Vagina (tissue), 2 donors: ENCODE data around the gene SLC1A4. TPM values are rescaled to one million over a fixed set of nuclear protein-coding genes. Genes with fewer than 3 reads are reported as not detected.

Source experiments
- DNase-seq, 2 donors: peaks; one replicate each; pipeline ENCODE4 v3.0.0-alpha.2; 2017; ENCODE audit errors: extremely low spot score in 2 of 2
- H3K27ac ChIP-seq: fragments of 200-600 bp; sonication (generic); one replicate; pipeline ENCODE4 v1.5.1; 2019
- H3K27me3 ChIP-seq: fragments of 200-600 bp; sonication (generic); one replicate; pipeline ENCODE4 v1.5.1; 2019
- H3K36me3 ChIP-seq, 2 donors: fragments of 200-600 bp; sonication (generic); one replicate each; pipeline ENCODE4 v1.5.1; 2017 to 2019
- H3K4me1 ChIP-seq: fragments of 200-600 bp; sonication (generic); one replicate; pipeline ENCODE4 v1.5.1; 2019
- H3K4me3 ChIP-seq, 2 donors: fragments of 200-600 bp; sonication (generic); 1 replicate in 1 of 2; 2 replicates in 1 of 2; pipeline ENCODE4 v1.5.1; 2016 to 2019
- H3K9me3 ChIP-seq: fragments of 200-600 bp; sonication (generic); one replicate; pipeline ENCODE4 v1.5.1; 2019
- POLR2A ChIP-seq, 2 donors: fragments of 450-650 bp; IDR thresholded peaks; one replicate each; pipeline ENCODE4 v1.6.1; 2017; ENCODE audit warnings: antibody characterized with exemption in 2 of 2, mild to moderate bottlenecking in 2 of 2, moderate library complexity in 2 of 2
- POLR2AphosphoS5 ChIP-seq, 2 donors: sonication (generic); formaldehyde crosslinking; IDR thresholded peaks; one replicate each; pipeline ENCODE4 v1.9.0; 2017; ENCODE audit warnings: antibody characterized with exemption in 2 of 2, mild to moderate bottlenecking in 2 of 2, low read depth in 1 of 2; ENCODE audit not compliant: insufficient read depth in 1 of 2
- intact Hi-C: fragments of 100-400 bp; cut with DNase I; formaldehyde crosslinking; loops from one replicate; pipeline ENCODE4 v1.15.1; 2023
- small RNA-seq: library from RNA; depleted of rRNA; stranded (forward); fragments of <200 nt; gene quantifications from one replicate; pipeline ENCODE3, GENCODE V24; 2016
- total RNA-seq: library from RNA; depleted of rRNA; stranded (reverse); fragments of >200 nt; gene quantifications from one replicate; pipeline ENCODE4 v1.2.3, GENCODE V29; 2016
- TF ChIP-seq, protein P1 (sequence below), 3 experiments: fragments of 450-650 bp in 2 of 3; fragments of 200-600 bp in 1 of 3; sonication (generic) in 1 of 3; IDR thresholded peaks; one replicate each; pipeline ENCODE4 v1.5.1; 2017 to 2019; ENCODE audit warnings: antibody characterized with exemption in 3 of 3, mild to moderate bottlenecking in 2 of 3, moderate library complexity in 2 of 3

Gene SLC1A4
- total RNA-seq, 1 donor from 2014 or later, result 11.5 TPM

DNA sequence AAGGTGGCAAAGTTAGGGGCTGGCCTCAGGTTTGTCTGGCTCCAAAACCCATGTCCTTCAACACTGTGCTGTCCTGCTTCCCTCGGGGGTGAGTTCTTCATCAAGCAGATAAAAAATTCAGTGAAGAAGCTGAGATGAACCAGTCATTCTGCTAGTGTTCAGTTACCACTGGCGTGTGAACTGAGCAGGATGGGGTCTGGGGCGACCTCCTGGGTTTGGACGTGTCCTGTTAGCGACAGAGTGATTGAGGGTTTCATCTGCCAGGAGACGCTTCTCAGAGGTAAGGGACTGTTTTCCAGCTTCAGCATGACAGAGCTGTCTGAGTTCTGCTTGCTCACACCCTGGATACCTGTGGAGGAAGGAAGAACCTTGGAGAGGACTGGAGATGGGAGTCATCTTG lies 81.7 kb downstream of the SLC1A4 start:
- peaks cover 0 to 27% of the 10 kb centered on the region in 2 donors for H3K36me3 ChIP-seq
- peaks cover 72% of the 10 kb centered on the region for H3K4me1 ChIP-seq
- H3K27me3 ChIP-seq, result no peaks in the 10 kb centered on the region
- no peak for DNase-seq
- H3K27ac ChIP-seq, result peak overlapping the region; percentile 38
- no peak overlapping the region for H3K4me3 ChIP-seq
- intact Hi-C loops, result no loop called here
- H3K9me3 ChIP-seq, result no peaks in the 10 kb centered on the region
- no peak for TF ChIP-seq POLR2A (IDR thresholded peaks at IDR 0.05)
- TF ChIP-seq, protein P1, sequence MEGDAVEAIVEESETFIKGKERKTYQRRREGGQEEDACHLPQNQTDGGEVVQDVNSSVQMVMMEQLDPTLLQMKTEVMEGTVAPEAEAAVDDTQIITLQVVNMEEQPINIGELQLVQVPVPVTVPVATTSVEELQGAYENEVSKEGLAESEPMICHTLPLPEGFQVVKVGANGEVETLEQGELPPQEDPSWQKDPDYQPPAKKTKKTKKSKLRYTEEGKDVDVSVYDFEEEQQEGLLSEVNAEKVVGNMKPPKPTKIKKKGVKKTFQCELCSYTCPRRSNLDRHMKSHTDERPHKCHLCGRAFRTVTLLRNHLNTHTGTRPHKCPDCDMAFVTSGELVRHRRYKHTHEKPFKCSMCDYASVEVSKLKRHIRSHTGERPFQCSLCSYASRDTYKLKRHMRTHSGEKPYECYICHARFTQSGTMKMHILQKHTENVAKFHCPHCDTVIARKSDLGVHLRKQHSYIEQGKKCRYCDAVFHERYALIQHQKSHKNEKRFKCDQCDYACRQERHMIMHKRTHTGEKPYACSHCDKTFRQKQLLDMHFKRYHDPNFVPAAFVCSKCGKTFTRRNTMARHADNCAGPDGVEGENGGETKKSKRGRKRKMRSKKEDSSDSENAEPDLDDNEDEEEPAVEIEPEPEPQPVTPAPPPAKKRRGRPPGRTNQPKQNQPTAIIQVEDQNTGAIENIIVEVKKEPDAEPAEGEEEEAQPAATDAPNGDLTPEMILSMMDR (IDR thresholded peaks at IDR 0.05), result no peak

DNA sequence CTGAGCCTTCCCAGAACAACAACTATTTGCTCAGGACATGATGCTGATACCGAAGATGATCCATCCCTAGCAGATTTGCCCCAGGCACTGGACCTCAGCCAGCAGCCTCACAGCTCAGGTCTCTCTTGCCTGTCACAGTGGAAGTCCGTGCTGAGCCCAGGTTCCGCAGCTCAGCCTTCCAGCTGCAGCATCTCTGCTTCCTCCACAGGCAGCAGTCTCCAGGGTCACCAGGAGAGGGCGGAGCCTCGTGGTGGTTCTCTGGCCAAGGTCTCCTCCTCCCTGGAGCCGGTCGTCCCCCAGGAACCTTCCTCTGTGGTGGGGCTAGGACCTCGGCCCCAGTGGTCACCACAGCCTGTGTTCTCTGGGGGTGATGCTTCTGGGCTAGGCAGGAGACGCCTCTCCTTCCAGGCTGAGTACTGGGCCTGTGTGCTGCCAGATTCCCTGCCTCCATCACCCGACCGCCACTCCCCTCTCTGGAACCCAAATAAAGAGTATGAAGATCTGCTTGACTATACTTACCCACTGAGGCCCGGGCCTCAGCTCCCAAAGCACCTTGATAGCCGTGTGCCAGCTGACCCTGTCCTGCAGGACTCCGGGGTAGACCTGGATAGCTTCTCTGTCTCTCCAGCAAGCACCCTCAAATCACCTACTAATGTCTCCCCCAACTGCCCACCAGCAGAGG lies 82.4 kb downstream of the SLC1A4 start:
- peaks cover 0 to 27% of the 10 kb centered on the region in 2 donors for H3K36me3 ChIP-seq

DNA sequence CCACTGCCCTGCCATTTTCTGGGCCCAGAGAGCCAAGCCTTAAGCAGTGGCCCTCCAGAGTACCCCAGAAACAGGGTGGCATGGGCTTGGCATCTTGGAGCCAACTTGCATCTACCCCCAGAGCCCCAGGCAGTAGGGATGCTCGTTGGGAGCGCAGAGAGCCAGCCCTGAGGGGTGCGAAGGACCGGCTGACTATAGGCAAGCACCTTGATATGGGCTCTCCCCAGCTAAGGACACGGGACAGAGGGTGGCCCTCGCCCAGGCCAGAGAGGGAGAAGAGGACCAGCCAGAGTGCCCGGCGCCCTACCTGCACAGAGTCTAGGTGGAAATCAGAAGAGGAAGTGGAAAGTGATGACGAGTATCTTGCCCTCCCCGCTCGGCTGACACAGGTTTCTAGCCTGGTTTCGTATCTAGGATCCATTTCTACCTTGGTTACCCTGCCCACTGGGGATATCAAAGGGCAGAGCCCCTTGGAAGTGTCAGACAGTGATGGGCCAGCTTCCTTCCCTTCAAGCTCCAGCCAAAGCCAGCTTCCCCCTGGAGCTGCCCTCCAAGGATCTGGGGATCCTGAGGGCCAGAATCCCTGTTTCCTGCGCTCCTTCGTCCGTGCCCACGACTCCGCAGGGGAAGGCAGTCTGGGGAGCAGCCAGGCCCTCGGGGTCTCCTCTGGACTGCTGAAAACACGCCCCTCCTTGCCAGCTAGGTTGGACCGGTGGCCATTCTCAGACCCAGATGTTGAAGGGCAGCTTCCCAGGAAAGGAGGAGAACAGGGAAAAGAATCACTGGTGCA lies 83.2 kb downstream of the SLC1A4 start:
- H3K27me3 ChIP-seq, result no peaks in the 10 kb centered on the region
- H3K4me1 ChIP-seq, result peaks cover 78% of the 10 kb centered on the region
- TF ChIP-seq POLR2AphosphoS5 (IDR thresholded peaks at IDR 0.05; ENCODE audit: insufficient read depth in 1 of 2, low read depth in 1 of 2) (no peak), POLR2A (IDR thresholded peaks at IDR 0.05) (no peak)
- TF ChIP-seq, protein P1 (IDR thresholded peaks at IDR 0.05), result no peak
- intact Hi-C loops, result no loop called here
- peaks cover 0 to 32% of the 10 kb centered on the region in 2 donors for H3K36me3 ChIP-seq
- H3K4me3 ChIP-seq, result no peak overlapping the region
- H3K9me3 ChIP-seq, result no peaks in the 10 kb centered on the region
- H3K27ac ChIP-seq, result no peak overlapping the region
- no peak for DNase-seq

More for the DNA sequence above, 82.4 kb downstream of the SLC1A4 start:
- H3K4me1 ChIP-seq, result peaks cover 75% of the 10 kb centered on the region
- H3K27ac ChIP-seq, result no peak overlapping the region
- no peaks in the 10 kb centered on the region for H3K9me3 ChIP-seq
- TF ChIP-seq POLR2AphosphoS5 (IDR thresholded peaks at IDR 0.05; ENCODE audit: insufficient read depth in 1 of 2, low read depth in 1 of 2) (no peak), POLR2A (IDR thresholded peaks at IDR 0.05) (no peak)
- TF ChIP-seq, protein P1 (IDR thresholded peaks at IDR 0.05), result no peak
- no peaks in the 10 kb centered on the region for H3K27me3 ChIP-seq
- intact Hi-C loops, result no loop called here
- H3K4me3 ChIP-seq, result no peak overlapping the region
- no peak for DNase-seq

Small RNA genes within 50 kb of the gene (small RNA-seq; reads per million reads assigned to genes)
- not detected for gene RNU6-548P

Other genes with a start within 250 kb of the SLC1A4 start
- gene CEP68, start 67.0 kb downstream of the SLC1A4 start, total RNA-seq, result 25.0 TPM
- 92.3 TPM for gene RAB1A, start 140.7 kb downstream of the SLC1A4 start, total RNA-seq
- gene ACTR2, start 238.4 kb downstream of the SLC1A4 start, total RNA-seq, result 70.0 TPM